ENCODE results near the gene MRPL39.

Gene MRPL39

DNA sequence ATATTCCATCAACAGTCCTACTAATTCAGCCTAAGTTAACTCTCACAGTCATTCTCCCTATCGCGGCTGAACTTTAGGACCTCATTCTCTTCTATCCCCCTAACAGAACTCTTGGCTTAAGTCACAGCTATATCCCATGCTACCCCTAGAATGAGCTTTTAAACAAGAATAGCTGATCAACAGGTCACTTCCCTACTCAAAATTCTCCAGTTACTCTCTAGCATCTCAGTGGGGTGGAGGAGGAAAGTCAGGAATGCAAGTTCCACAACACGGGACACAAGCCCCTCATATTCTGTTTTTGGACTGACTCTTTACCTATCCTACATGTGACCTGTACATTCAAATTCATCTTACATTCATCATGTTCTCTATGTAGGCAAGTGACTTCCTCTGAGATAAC is 21.0 kb downstream of the MRPL39 start:
- DNase-seq (ENCODE audit: extremely low spot score): no peak
- POLR2A ChIA-PET: no interaction called here
- CTCF ChIA-PET: interaction anchor here (0.9 to 1.3 kb wide), 3 partner anchors 10 to 19 kb away, joined by 3 to 4 read pairs (median 3); no protein-coding TSS in a partner anchor
- TF ChIP-seq, protein P1, sequence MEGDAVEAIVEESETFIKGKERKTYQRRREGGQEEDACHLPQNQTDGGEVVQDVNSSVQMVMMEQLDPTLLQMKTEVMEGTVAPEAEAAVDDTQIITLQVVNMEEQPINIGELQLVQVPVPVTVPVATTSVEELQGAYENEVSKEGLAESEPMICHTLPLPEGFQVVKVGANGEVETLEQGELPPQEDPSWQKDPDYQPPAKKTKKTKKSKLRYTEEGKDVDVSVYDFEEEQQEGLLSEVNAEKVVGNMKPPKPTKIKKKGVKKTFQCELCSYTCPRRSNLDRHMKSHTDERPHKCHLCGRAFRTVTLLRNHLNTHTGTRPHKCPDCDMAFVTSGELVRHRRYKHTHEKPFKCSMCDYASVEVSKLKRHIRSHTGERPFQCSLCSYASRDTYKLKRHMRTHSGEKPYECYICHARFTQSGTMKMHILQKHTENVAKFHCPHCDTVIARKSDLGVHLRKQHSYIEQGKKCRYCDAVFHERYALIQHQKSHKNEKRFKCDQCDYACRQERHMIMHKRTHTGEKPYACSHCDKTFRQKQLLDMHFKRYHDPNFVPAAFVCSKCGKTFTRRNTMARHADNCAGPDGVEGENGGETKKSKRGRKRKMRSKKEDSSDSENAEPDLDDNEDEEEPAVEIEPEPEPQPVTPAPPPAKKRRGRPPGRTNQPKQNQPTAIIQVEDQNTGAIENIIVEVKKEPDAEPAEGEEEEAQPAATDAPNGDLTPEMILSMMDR (IDR thresholded peaks at IDR 0.05; ENCODE audit: control extremely low read depth, extremely low read depth, low read depth, missing control alignments): no peak

DNA sequence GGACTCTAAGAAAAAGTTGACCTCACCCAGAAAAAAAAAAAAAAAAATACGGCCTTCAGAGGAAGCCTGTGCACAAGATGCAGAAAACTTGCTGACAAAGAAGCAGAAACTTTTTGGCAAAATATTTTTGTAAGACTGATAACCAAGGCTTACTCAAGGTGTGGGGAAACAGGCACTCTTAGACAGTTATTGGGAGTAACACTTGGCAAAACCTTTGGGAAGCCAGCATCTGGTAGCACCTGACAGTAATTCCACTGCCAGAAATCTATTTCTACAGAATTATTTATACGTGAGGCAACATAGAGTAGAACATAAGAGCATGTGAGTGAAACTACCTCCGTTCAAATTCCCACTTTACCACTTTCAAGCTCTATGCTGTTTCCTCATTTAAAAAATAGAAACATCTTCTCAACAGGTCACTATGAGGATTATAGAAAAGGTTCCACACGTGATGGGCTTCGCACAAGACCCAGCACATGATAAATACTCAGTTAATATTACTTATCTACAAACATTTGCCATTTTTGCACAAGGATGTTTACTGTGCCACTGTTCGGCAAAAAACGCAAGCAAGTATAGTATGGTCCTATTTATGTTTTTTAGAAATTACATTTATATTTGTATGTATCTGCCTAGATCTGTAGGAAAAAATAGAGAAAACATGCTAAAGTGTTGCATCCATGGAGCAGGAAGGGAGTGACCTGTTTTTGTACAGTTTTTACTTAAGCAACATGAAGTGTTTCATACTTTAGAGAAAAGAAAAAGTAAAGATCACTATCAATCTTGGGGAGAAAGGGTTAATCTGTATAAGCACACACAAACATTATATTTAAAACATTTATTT is 22.2 kb downstream of the MRPL39 start:
- TF ChIP-seq, protein P1 (IDR thresholded peaks at IDR 0.05; ENCODE audit: control extremely low read depth, extremely low read depth, low read depth, missing control alignments): no peak
- POLR2A ChIA-PET: interaction anchor here (0.6 to 0.7 kb wide), 4 partner anchors 15 to 325 kb away, joined by 3 to 7 read pairs (median 4); no protein-coding TSS in a partner anchor
- CTCF ChIA-PET: interaction anchor here (0.8 to 1.7 kb wide), 5 partner anchors 10 to 199 kb away, joined by 3 to 5 read pairs (median 3); no protein-coding TSS in a partner anchor
- DNase-seq (ENCODE audit: extremely low spot score): no peak

DNA sequence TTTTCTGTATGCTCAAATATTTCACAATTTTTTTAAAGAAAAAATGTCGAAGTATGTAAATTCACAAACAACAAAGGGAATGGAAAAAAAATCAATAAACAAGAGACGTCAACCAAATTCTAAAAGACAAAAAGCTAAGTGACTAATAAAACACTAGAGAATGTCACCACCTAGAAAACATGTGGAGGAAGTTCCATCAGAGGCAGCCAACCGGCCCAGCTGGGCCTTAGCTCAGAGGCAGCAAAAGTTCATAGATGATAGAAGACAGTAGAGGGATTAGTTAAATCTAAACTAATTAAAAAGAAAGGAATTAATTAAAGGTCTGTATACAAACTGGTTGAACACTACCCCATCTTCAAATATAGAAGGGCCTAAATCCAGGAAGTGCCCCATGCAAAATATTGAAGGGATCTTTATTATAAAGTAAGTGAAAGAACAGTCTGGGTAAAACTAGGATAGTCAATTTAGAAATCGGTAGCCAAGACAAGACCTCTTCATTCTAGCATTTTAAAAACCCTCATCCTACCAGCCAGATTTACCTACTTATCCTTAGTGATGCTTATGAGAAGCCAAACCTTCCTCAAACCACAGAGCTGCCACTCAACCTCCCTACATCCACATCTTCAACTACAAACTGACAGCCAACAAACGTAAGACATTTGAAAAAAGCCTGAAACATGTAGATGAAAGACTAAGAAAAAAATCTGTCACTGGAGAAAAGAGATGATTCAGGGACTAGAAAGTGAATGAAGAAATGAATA is 23.7 kb downstream of the MRPL39 start:
- CTCF ChIA-PET: interaction anchor here (1.2 to 1.7 kb wide), 4 partner anchors 8 to 198 kb away, joined by 3 to 5 read pairs (median 4); no protein-coding TSS in a partner anchor
- TF ChIP-seq, protein P1 (IDR thresholded peaks at IDR 0.05; ENCODE audit: control extremely low read depth, extremely low read depth, low read depth, missing control alignments): no peak
- POLR2A ChIA-PET: no interaction called here
- DNase-seq (ENCODE audit: extremely low spot score): no peak

DNA sequence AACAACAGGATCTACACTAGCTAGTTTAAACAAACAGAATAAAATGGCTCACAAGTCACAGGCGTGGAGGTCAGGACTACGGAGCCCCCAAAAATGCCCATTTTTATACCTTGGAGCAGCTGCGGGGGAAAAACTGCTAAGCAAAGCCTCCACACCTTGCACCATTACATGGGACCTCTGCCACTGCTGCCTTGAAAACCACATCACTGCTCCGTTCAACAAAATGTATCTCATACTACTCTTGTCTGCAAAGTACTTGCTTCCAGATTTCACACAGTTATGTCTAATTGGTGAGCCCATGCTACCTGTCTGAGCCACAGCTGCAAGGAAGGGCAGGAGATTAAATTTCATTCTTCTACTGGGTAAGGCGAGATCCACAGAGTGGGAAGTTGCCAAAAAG is 24.4 kb downstream of the MRPL39 start:
- ChIA-PET POLR2A (no interaction called here), CTCF (interaction anchor here (1.2 to 1.7 kb wide), 2 partner anchors 25 to 162 kb away, joined by 3 to 5 read pairs; no protein-coding TSS in a partner anchor)
- TF ChIP-seq, protein P1 (IDR thresholded peaks at IDR 0.05; ENCODE audit: control extremely low read depth, extremely low read depth, low read depth, missing control alignments): no peak
- DNase-seq (ENCODE audit: extremely low spot score): no peak

DNA sequence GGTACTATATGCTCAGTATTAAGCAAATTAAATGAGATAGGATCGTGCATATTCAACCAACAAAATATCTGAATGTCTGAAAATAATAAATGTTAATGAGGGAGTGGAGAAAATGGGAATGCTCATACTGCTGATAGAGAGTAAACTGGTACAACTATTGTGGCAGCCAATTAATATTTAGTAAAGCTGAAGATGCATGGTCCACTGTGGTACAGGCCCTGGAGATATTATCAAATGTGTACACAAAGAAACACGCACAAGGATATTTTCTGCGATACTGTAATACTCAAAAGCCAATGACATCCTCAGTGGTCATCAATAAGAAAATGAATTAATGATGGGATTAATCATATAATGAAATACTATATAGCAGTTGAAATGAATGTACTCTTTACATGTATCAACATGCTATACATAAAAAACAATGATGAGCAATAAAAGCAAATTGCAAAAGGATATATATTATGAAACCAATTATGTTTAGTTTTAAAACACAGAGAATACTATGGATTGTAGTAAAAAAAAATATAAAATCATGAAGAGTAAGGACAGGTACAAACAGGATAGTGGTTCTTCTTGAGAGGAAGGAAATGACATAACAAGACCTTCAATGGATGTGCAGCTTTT is 25.0 kb downstream of the MRPL39 start:
- POLR2A ChIA-PET: interaction anchor here (0.6 to 1.3 kb wide), 2 partner anchors 16 to 21 kb away, joined by 3 read pairs; no protein-coding TSS in a partner anchor
- DNase-seq (ENCODE audit: extremely low spot score): no peak
- CTCF ChIA-PET: no interaction called here
- TF ChIP-seq, protein P1 (IDR thresholded peaks at IDR 0.05; ENCODE audit: control extremely low read depth, extremely low read depth, low read depth, missing control alignments): no peak

DNA sequence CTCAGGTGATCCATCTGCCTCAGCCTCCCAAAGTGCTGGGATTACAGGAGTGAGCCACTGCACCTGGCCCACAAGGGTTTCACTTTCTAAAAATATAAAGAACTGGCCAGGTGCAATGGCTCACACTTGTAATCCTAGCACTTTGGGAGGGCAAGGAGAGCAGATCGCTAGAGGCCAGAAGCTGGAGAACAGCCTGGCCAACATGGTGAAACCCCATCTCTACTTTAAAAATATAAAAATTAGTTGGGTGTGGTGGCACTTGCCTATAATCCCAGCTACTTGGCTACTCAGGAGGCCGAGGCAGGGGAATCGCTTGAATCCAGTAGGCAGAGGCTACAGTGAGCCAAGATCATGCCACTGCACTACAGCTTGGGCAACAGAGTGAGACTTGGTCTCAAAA is 25.7 kb downstream of the MRPL39 start:
- no peak for DNase-seq (ENCODE audit: extremely low spot score)
- TF ChIP-seq, protein P1 (IDR thresholded peaks at IDR 0.05; ENCODE audit: control extremely low read depth, extremely low read depth, low read depth, missing control alignments): no peak
- ChIA-PET CTCF (interaction anchor here (1.5 kb wide), 1 partner anchor 27 kb away, joined by 3 read pairs; no protein-coding TSS in a partner anchor), POLR2A (interaction anchor here (0.6 to 1.3 kb wide), 4 partner anchors 17 to 353 kb away, joined by 3 read pairs; no protein-coding TSS in a partner anchor)
